ENCODE results near the gene TCL1B.

DNA sequence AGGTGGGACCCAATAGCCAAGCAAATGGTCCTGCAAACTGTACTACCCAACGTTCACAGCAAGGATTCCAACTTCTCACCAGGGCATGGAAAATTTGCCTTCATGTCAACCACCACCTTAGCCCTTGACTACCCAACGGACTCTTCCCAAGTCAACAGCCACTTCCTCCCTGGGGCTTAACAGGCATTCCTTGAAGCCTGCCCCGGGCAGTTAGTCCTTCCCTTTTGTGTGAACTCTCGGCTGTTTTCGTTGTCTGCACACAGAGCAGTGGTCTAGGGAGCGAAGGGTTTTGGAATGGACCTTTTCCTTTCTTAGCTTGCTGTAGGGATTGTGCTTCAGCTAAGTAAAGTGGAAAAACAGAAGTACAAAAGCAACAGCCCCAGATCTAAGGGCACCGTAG, 35.2 kb upstream of the TCL1B start:
- no peak for TF ChIP-seq EZH2 (IDR thresholded peaks at IDR 0.05; ENCODE audit: borderline replicate concordance, low read length)
- TF ChIP-seq CTCF (conservative IDR thresholded peaks at IDR 0.05 in 1 of 2, IDR thresholded peaks at IDR 0.05 in 1 of 2; ENCODE audit: extremely low read depth in 1 of 2, insufficient read depth in 1 of 2, low read depth in 1 of 2, low read length in 2 of 2) = no peak
